DND-41 (cell line): ENCODE data around the gene CHD9.

Experiments used
- ATAC-seq: fragments of 200-7000 bp; cut with Tn5 transposase; 3 replicates; pipeline ENCODE4 v1.9.1; 2021; ENCODE audit warnings: low read depth; ENCODE audit not compliant: insufficient read depth
- DNase-seq: peaks from one replicate; pipeline ENCODE4 v3.0.0-alpha.2; 2020
- H2AFZ ChIP-seq: 2 replicates; pipeline ENCODE4 v1.6.0; 2012; ENCODE audit warnings: low read depth, low read length
- H3K27ac ChIP-seq: 2 replicates; pipeline ENCODE4 v1.5.1; 2012; ENCODE audit warnings: low read length, inconsistent platforms
- H3K27me3 ChIP-seq: fragments of 200-600 bp; sonication (generic); 2 replicates; pipeline ENCODE4 v1.6.0; 2012; ENCODE audit warnings: low read length, mild to moderate bottlenecking, inconsistent platforms; ENCODE audit not compliant: insufficient read depth, poor library complexity
- H3K36me3 ChIP-seq: 2 replicates; pipeline ENCODE4 v1.5.1; 2012; ENCODE audit warnings: low read length, inconsistent platforms; ENCODE audit not compliant: insufficient read depth
- H3K4me1 ChIP-seq: 2 replicates; pipeline ENCODE4 v1.5.1; 2012; ENCODE audit warnings: mild to moderate bottlenecking, low read length; ENCODE audit not compliant: insufficient read depth
- H3K4me2 ChIP-seq: 2 replicates; pipeline ENCODE4 v1.6.0; 2012; ENCODE audit warnings: mild to moderate bottlenecking, moderate library complexity, low read length, inconsistent platforms; ENCODE audit not compliant: insufficient read depth
- H3K4me3 ChIP-seq, 2 experiments: fragments of 200-600 bp in 1 of 2; shearing (Covaris generic) in 1 of 2; 2 replicates each; pipeline ENCODE4 v1.5.1; 2012 to 2016; ENCODE audit warnings: inconsistent platforms in 2 of 2, low read length in 2 of 2, mild to moderate bottlenecking in 2 of 2, low read depth in 1 of 2, moderate library complexity in 1 of 2
- H3K79me2 ChIP-seq: 2 replicates; pipeline ENCODE4 v1.6.0; 2012; ENCODE audit warnings: low read length, inconsistent platforms; ENCODE audit not compliant: insufficient read depth
- H3K9ac ChIP-seq: 2 replicates; pipeline ENCODE4 v1.6.0; 2012; ENCODE audit warnings: low read depth, mild to moderate bottlenecking, inconsistent platforms, low read length, moderate library complexity
- H3K9me3 ChIP-seq: 2 replicates; pipeline ENCODE4 v1.5.1; 2012; ENCODE audit warnings: low read length, moderate library complexity, mild to moderate bottlenecking, inconsistent platforms; ENCODE audit not compliant: insufficient read depth, severe bottlenecking
- H4K20me1 ChIP-seq: 2 replicates; pipeline ENCODE4 v1.6.0; 2012; ENCODE audit warnings: low read length; ENCODE audit not compliant: insufficient read depth
- CTCF ChIP-seq: IDR thresholded peaks from 2 replicates; pipeline ENCODE4 v1.5.1; 2012; ENCODE audit warnings: borderline replicate concordance, low read length, moderate library complexity, mild to moderate bottlenecking; ENCODE audit not compliant: poor library complexity, severe bottlenecking; ENCODE audit errors: extremely low read depth
- EZH2 ChIP-seq: IDR thresholded peaks from 3 replicates; pipeline ENCODE4 v1.6.1; 2012; ENCODE audit warnings: borderline replicate concordance, low read depth, mild to moderate bottlenecking, moderate library complexity, low read length, inconsistent platforms; ENCODE audit not compliant: severe bottlenecking

Gene CHD9

GRCh38 chr16:53041320-53042051, 13.3 kb upstream of the CHD9 start:
- peak overlapping the region; percentile 24 for H3K9ac ChIP-seq

GRCh38 chr16:53042235-53042701, 12.5 kb upstream of the CHD9 start:
- H3K4me1 ChIP-seq = peaks cover 24% of the 10 kb centered on the region
- TF ChIP-seq CTCF = no peak
- no peak for TF ChIP-seq EZH2
- no peaks in the 10 kb centered on the region for H3K27me3 ChIP-seq
- peak overlapping the region; percentile 44; the same call in 1 of the 2 replicates for H3K4me2 ChIP-seq
- H4K20me1 ChIP-seq = no peaks in the 10 kb centered on the region
- no peaks in the 10 kb centered on the region for H3K79me2 ChIP-seq
- H3K9me3 ChIP-seq = no peaks in the 10 kb centered on the region
- no peak for DNase-seq
- H3K9ac ChIP-seq = peak overlapping the region; percentile 24; the same call in 1 of the 2 replicates
- no peaks in the 10 kb centered on the region for H3K36me3 ChIP-seq
- H2AFZ ChIP-seq = peak overlapping the region; percentile 50; the same call in 1 of the 2 replicates
- peak overlapping the region; percentile 58 for H3K27ac ChIP-seq
- no peak overlapping the region for H3K4me3 ChIP-seq
- ATAC-seq = no peak

More at GRCh38 chr16:53041320-53042051, 13.3 kb upstream of the CHD9 start:
- peaks cover 24% of the 10 kb centered on the region for H3K4me1 ChIP-seq
- peak overlapping the region; percentile 50 for H2AFZ ChIP-seq
- H3K4me3 ChIP-seq = no peak overlapping the region
- peak; percentile 65 for DNase-seq
- peak; percentile 96 for ATAC-seq
- H3K4me2 ChIP-seq = peak overlapping the region; percentile 44
- no peaks in the 10 kb centered on the region for H3K36me3 ChIP-seq
- no peaks in the 10 kb centered on the region for H4K20me1 ChIP-seq
- no peaks in the 10 kb centered on the region for H3K27me3 ChIP-seq
- H3K79me2 ChIP-seq = no peaks in the 10 kb centered on the region
- peak overlapping the region; percentile 58 for H3K27ac ChIP-seq
- no peak for TF ChIP-seq CTCF
- no peak for TF ChIP-seq EZH2
- H3K9me3 ChIP-seq = no peaks in the 10 kb centered on the region

- Histone ChIP-seq H3K27ac (no peak overlapping the region), H3K9me3 (no peaks in the 10 kb centered on the region), H3K36me3 (no peaks in the 10 kb centered on the region), H2AFZ (no peak overlapping the region), H3K4me3 (no peak overlapping the region), H3K79me2 (no peaks in the 10 kb centered on the region), H3K4me2 (no peak overlapping the region), H3K4me1 (peaks cover 24% of the 10 kb centered on the region), H3K9ac (no peak overlapping the region), H3K27me3 (no peaks in the 10 kb centered on the region), H4K20me1 (no peaks in the 10 kb centered on the region)
- ATAC-seq (no peak), DNase-seq (no peak)
- TF ChIP-seq CTCF (no peak), EZH2 (no peak)
Measured at GRCh38 chr16:53043428-53043831, 11.4 kb upstream of the CHD9 start.
